ENCODE measurements around the gene WDR86.

DNA sequence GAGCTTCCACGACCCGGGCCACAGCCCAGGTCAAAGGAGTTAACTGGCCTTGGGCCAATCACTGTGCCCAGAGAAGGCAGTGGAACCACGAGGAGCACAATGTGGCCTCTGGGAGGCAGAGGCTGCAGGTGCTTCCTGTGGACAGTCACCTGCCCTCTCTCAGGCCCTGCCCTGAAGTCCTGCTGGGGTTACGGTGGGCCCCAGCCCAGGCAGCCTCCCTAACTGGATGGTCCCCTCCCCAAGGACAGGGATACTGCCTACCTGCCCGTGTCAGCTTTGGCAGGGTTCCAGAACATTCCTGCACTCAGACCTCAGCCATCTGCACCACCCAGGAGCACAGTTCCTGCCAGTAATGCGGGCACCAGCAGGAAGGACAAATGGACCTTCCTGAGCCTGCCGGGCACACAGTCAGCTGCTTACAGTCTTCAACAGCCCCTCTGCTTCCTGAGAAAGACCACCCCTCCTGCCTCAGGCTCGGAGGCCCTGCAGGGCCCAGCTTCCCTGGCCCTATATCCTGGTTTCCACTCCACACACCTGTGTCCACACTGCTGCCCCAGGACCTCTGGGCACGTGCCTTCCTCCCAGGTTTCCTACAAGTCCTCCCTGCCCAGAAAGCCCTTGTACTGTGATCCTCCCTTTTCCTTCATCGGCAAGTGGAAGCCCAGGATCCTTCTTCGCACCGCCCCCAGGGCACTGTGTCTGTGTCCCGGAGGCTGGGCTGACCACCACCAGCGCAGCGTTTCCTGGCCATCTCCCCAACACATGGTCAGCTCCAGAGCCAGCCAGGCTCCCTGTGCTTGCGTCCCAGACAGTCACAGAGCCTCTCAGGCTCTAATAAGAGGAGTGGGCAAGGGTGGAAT is 23.3 kb downstream of the WDR86 start:
- TF ChIP-seq, protein P1, sequence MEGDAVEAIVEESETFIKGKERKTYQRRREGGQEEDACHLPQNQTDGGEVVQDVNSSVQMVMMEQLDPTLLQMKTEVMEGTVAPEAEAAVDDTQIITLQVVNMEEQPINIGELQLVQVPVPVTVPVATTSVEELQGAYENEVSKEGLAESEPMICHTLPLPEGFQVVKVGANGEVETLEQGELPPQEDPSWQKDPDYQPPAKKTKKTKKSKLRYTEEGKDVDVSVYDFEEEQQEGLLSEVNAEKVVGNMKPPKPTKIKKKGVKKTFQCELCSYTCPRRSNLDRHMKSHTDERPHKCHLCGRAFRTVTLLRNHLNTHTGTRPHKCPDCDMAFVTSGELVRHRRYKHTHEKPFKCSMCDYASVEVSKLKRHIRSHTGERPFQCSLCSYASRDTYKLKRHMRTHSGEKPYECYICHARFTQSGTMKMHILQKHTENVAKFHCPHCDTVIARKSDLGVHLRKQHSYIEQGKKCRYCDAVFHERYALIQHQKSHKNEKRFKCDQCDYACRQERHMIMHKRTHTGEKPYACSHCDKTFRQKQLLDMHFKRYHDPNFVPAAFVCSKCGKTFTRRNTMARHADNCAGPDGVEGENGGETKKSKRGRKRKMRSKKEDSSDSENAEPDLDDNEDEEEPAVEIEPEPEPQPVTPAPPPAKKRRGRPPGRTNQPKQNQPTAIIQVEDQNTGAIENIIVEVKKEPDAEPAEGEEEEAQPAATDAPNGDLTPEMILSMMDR (IDR thresholded peaks at IDR 0.05): no peak
- no peak for TF ChIP-seq POLR2A (IDR thresholded peaks at IDR 0.05)

Data from upper lobe of left lung (tissue), 4 donors.